ENCODE results near the gene BRD4. TPM values are rescaled to one million over a fixed set of nuclear protein-coding genes. Genes with fewer than 3 reads are reported as not detected.

Gene BRD4
- polyA plus RNA-seq, 4 donors: 44.5 to 69.0 (median 53.5) TPM

- no peak for DNase-seq (ENCODE audit: low read depth in 4 of 4, low spot score in 3 of 4)
Measured at GRCh38 chr19:15197275-15197941, 134.9 kb downstream of the BRD4 start.

DNA sequence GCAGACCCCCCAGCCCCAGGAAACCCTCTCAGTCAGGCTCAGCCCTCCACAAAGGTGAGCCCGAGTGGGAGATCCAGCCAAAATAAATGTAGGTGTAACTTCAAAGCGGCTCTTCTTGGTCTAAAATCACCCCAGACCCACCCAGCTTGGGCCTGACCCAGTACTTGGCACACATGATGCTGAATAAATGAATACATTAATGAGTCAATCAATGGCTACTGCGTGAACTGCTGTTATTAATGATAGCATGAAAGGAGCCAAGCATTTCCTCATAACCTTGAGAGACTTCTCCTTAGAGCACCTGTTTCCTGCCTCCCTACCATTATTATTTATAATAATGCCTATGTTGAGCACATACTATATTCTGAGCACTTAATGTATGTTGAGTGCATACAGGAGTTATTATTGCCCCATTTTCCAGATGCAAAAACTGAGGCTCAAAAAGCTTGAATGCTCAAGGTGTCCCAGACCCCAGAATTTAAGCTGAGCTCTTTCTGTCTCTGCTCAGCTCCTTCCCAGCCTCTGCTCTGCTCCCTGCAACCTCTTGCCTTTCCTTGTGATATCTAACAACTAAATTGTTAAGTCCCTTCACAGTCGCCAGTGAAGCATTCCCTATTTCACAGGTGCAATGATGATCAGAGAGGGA, 135.9 kb downstream of the BRD4 start:
- no peak for DNase-seq (ENCODE audit: low read depth in 4 of 4, low spot score in 3 of 4)

DNA sequence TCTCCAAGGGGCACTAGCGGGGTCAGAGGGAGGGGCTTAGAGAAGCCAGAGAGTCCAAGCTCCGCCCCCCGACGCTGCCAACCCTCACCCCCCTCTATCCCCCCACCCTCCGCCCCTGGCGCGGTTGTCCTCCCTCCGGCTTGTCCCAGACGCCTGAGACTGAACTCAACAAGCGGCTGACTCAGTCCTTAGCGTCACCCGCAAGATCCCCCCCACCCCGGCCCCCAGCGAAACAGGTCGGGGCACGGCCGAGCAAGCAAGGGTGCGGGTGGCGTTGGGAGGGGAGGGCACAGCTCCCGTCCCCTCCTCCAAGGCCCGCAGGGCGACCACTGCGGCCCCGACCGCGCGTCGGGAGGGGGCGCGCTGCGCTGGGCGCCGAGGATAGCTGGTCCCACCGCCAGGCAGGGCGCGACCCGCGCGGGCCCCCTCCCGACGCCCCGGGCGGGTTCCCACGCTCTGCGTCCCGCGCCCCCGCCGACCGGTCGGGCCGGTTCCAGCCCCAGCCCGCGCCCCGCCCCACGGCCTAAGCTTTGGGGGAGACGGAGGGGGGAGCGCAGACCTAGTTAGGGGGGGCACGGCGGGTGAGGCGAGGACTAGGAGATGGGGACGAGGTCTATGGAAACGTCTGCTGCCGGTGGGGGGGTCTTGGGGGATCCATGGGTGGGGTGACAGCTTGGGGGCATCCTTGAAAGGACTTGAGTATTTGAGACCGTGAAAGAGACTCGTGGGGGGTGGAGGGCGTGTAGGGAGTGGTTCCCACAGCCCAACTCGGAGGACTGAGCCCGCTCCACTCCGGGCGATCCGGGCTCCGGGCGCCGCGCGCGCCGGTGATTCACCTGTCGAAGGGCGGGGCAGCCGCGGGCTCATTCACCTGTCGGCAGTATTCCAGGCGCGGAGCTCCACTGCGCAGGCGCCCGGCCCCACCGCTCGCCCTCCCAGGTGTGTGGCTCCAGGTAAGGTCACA, 136.7 kb downstream of the BRD4 start:
- peak in 2 of 4 donors; percentile 55 to 59 for DNase-seq (ENCODE audit: low read depth in 4 of 4, low spot score in 3 of 4)

DNA sequence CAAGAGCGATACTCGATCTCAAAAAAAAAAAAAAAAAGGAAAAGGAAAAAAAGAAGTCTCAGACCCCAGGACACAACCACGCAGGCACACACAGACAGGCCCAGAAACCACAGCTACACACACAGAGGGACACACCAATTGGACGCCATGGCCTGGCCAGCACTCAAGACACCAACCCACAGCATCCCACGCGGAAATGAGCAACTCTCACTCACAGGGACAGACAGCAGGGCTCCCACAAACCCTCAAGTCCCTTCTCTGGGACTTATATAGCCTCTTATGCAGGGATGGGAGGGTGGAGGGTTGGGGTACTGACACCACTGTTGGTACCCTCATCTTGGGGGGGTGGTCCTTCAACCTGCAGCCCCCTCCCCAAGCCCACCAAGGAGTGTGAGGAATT, 137.4 kb downstream of the BRD4 start:
- no peak for DNase-seq (ENCODE audit: low read depth in 4 of 4, low spot score in 3 of 4)

DNA sequence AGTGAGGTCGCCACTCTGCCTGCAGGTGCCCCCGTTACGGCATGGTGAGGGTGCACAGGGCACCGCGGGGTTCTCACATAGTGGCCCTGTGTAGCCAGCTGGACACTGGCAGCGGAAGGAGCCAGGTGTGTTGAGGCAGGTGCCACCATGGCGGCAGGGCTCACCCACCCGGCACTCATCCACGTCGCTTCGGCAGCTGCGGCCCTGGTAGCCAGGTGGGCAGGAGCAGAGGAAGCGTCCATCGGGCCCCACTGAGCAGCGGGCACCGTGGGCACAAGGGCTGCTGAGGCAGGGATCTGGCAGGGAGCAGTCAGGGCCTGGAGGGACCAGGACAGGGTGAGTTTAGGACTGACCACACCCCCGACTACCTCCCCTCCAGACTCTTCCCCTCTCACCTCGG, 140.4 kb downstream of the BRD4 start:
- no peak for DNase-seq (ENCODE audit: low read depth in 4 of 4, low spot score in 3 of 4)

DNA sequence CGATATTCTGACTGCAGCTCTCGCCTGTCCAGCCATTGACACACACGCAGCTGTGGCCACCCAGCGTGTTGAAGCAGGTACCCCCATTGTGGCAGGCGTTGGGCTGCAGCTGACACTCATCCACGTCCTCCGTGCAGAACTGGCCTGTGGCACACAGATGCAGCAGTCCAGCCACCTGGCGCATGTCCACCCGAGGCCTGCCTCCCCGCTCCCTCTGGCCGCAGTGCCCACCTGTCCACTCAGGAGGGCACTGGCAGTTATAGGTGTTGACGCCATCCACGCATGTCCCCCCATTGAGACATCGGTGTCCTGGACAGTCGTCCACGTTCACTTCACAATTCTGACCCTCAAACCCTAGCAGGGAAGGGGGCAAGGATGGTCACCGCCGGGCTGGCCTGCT, 140.8 kb downstream of the BRD4 start:
- no peak for DNase-seq (ENCODE audit: low read depth in 4 of 4, low spot score in 3 of 4)

- DNase-seq (ENCODE audit: low read depth in 4 of 4, low spot score in 3 of 4): no peak
Measured at GRCh38 chr19:15188851-15189250, 143.5 kb downstream of the BRD4 start.

DNA sequence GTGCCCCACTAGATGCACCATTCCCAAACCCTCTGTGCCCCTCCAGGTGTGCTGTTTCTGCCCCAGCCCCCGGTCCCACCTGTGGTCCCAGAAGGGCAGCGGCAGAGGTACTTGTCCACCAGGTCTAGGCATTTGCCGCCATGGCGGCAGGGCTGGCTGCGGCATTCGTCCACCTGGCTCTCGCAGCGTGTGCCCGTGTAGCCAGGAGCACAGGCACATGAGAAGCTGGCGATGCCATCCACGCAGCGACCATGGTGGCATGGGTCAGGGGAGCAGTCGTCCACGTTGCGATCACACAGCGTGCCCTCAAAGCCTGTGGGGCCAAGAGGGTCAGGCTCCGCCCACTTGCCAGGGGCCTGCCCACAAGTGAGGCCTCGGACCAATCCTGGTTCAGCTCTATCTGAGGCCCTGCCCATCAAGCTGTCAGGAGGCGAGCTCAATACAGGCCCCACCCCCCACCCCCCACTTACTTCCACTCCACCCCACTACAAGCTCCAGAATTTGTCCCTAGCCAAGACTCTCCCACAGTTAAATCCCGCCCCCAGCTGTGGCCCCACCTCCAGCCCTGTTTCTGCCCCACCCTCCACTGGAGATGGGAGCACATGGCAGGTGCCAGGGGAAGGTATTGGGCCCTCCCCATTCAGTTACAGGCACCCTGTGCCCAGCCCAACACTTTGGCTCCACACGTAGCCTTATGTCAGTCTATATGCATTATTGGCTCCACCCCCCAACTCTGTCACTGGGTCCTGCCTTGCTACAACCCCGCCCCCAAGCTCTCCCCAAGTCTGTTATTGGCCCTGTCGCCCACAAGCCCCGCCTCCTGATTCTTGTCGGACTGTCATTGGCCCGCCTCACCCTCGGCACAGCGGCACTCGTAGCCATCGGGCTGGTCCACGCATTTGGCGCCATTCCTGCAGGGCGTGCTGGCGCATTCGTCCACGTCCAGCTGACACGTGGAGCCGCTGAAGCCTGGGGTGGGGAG, 145.0 kb downstream of the BRD4 start:
- no peak for DNase-seq (ENCODE audit: low read depth in 4 of 4, low spot score in 3 of 4)

Other genes starting within 250 kb of the BRD4 start
- 10 to 100 TPM; 13.9 to 34.4 (median 21.2) TPM for gene SYDE1, start 225.1 kb downstream of the BRD4 start, polyA plus RNA-seq (ENCODE audit: insufficient read length in 4 of 4)
- gene NOTCH3, start 131.5 kb downstream of the BRD4 start, polyA plus RNA-seq (ENCODE audit: insufficient read length in 4 of 4): 100 to 1,000 TPM in 2 of 4 donors, 10 to 100 TPM in 2; 77.5 to 122 (median 103) TPM
- 1 to 10 TPM; 1.9 to 5.9 (median 5.3) TPM for gene EPHX3, start 100.1 kb downstream of the BRD4 start, polyA plus RNA-seq (ENCODE audit: insufficient read length in 4 of 4)
- 10 to 100 TPM; 23.1 to 35.5 (median 26.6) TPM for gene AKAP8, start 47.2 kb upstream of the BRD4 start, polyA plus RNA-seq (ENCODE audit: insufficient read length in 4 of 4)
- 100 to 1,000 TPM in 3 of 4 donors, 10 to 100 TPM in 1; 83.5 to 126 (median 113) TPM for gene AKAP8L, start 86.4 kb upstream of the BRD4 start, polyA plus RNA-seq (ENCODE audit: insufficient read length in 4 of 4)
- gene WIZ, start 117.4 kb upstream of the BRD4 start, polyA plus RNA-seq (ENCODE audit: insufficient read length in 4 of 4): 10 to 100 TPM; 28.0 to 41.5 (median 29.9) TPM
- 1 to 10 TPM in 3 of 4 donors, under 1 TPM in 1; 0.64 to 2.0 (median 1.2) TPM for gene RASAL3, start 132.0 kb upstream of the BRD4 start, polyA plus RNA-seq (ENCODE audit: insufficient read length in 4 of 4)
- gene PGLYRP2, start 147.0 kb upstream of the BRD4 start, polyA plus RNA-seq (ENCODE audit: insufficient read length in 4 of 4): under 1 TPM in 1 of 4 donors, not detected in 3; 0.10 TPM
- under 1 TPM in 2 of 4 donors, not detected in 2; 0.58 to 0.96 TPM for gene CYP4F22, start 176.0 kb upstream of the BRD4 start, polyA plus RNA-seq (ENCODE audit: insufficient read length in 4 of 4)

All from left renal pelvis (tissue), 4 donors.